ENCODE results near the gene SLC12A7. TPM values are rescaled to one million over a fixed set of nuclear protein-coding genes. Genes with fewer than 3 reads are reported as not detected.

Gene SLC12A7
- total and polyA plus RNA-seq, 2 of the 13 experiments (the other 11 are each of a cell fraction or from before 2014, with no cell fraction given): 14.0 to 18.5 TPM

DNA sequence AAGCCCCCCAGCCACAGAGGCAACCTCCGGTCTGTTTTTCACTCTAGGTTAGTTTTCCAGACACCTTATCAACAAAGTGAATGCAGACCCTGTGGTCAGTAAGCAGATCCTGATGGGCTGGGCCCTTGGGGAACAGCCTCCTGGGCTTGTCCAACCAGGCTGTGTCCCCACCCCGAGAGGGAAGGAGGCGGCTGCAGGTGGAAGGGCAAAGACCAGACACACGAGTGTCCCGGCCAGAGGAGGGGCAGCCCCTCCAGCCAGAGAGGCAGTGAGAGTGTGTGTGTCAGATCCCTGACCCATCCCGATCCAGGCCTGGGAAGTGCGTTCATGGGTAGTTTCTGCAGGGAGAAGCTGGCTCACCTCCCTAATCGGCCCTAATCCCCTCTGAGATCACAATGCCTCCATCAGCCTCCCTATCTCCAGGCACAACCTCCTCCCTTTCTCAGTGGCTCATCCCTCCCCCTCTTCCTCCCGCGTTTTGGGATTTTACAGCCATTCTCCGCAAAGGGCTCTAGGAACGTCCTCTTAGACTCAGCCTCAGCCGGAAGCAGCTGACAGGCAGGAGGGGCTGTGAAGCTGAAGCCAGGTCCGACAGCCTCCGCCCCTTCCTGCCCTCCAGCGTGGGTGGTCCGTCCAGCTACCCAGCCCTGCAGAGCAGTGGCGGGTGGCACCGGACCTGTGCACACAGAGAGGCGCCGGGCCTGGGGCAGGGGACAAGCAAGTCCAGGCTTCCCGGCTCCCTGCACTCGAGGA lies 9.7 kb downstream of the SLC12A7 start (continued):
- TF ChIP-seq, protein P1, sequence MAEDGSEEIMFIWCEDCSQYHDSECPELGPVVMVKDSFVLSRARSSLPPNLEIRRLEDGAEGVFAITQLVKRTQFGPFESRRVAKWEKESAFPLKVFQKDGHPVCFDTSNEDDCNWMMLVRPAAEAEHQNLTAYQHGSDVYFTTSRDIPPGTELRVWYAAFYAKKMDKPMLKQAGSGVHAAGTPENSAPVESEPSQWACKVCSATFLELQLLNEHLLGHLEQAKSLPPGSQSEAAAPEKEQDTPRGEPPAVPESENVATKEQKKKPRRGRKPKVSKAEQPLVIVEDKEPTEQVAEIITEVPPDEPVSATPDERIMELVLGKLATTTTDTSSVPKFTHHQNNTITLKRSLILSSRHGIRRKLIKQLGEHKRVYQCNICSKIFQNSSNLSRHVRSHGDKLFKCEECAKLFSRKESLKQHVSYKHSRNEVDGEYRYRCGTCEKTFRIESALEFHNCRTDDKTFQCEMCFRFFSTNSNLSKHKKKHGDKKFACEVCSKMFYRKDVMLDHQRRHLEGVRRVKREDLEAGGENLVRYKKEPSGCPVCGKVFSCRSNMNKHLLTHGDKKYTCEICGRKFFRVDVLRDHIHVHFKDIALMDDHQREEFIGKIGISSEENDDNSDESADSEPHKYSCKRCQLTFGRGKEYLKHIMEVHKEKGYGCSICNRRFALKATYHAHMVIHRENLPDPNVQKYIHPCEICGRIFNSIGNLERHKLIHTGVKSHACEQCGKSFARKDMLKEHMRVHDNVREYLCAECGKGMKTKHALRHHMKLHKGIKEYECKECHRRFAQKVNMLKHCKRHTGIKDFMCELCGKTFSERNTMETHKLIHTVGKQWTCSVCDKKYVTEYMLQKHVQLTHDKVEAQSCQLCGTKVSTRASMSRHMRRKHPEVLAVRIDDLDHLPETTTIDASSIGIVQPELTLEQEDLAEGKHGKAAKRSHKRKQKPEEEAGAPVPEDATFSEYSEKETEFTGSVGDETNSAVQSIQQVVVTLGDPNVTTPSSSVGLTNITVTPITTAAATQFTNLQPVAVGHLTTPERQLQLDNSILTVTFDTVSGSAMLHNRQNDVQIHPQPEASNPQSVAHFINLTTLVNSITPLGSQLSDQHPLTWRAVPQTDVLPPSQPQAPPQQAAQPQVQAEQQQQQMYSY (CRISPR knock-in tag; IDR thresholded peaks at IDR 0.05): no peak
- TF ChIP-seq, protein P2, sequence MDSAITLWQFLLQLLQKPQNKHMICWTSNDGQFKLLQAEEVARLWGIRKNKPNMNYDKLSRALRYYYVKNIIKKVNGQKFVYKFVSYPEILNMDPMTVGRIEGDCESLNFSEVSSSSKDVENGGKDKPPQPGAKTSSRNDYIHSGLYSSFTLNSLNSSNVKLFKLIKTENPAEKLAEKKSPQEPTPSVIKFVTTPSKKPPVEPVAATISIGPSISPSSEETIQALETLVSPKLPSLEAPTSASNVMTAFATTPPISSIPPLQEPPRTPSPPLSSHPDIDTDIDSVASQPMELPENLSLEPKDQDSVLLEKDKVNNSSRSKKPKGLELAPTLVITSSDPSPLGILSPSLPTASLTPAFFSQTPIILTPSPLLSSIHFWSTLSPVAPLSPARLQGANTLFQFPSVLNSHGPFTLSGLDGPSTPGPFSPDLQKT (CRISPR knock-in tag; IDR thresholded peaks at IDR 0.05; ENCODE audit: borderline replicate concordance): no peak
- TF ChIP-seq, protein P3, sequence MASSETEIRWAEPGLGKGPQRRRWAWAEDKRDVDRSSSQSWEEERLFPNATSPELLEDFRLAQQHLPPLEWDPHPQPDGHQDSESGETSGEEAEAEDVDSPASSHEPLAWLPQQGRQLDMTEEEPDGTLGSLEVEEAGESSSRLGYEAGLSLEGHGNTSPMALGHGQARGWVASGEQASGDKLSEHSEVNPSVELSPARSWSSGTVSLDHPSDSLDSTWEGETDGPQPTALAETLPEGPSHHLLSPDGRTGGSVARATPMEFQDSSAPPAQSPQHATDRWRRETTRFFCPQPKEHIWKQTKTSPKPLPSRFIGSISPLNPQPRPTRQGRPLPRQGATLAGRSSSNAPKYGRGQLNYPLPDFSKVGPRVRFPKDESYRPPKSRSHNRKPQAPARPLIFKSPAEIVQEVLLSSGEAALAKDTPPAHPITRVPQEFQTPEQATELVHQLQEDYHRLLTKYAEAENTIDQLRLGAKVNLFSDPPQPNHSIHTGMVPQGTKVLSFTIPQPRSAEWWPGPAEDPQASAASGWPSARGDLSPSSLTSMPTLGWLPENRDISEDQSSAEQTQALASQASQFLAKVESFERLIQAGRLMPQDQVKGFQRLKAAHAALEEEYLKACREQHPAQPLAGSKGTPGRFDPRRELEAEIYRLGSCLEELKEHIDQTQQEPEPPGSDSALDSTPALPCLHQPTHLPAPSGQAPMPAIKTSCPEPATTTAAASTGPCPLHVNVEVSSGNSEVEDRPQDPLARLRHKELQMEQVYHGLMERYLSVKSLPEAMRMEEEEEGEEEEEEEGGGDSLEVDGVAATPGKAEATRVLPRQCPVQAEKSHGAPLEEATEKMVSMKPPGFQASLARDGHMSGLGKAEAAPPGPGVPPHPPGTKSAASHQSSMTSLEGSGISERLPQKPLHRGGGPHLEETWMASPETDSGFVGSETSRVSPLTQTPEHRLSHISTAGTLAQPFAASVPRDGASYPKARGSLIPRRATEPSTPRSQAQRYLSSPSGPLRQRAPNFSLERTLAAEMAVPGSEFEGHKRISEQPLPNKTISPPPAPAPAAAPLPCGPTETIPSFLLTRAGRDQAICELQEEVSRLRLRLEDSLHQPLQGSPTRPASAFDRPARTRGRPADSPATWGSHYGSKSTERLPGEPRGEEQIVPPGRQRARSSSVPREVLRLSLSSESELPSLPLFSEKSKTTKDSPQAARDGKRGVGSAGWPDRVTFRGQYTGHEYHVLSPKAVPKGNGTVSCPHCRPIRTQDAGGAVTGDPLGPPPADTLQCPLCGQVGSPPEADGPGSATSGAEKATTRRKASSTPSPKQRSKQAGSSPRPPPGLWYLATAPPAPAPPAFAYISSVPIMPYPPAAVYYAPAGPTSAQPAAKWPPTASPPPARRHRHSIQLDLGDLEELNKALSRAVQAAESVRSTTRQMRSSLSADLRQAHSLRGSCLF (CRISPR knock-in tag; IDR thresholded peaks at IDR 0.05; ENCODE audit: borderline replicate concordance): no peak
- TF ChIP-seq TBX3 (IDR thresholded peaks at IDR 0.05; ENCODE audit: borderline replicate concordance) (no peak), TBX2 (CRISPR knock-in tag; IDR thresholded peaks at IDR 0.05; ENCODE audit: borderline replicate concordance) (no peak), ETV5 (CRISPR knock-in tag; IDR thresholded peaks at IDR 0.05; ENCODE audit: borderline replicate concordance) (no peak), KDM4B (CRISPR knock-in tag; IDR thresholded peaks at IDR 0.05) (no peak), ETV6 (CRISPR knock-in tag; conservative IDR thresholded peaks at IDR 0.05) (no peak)
- TF ChIP-seq, protein P4, sequence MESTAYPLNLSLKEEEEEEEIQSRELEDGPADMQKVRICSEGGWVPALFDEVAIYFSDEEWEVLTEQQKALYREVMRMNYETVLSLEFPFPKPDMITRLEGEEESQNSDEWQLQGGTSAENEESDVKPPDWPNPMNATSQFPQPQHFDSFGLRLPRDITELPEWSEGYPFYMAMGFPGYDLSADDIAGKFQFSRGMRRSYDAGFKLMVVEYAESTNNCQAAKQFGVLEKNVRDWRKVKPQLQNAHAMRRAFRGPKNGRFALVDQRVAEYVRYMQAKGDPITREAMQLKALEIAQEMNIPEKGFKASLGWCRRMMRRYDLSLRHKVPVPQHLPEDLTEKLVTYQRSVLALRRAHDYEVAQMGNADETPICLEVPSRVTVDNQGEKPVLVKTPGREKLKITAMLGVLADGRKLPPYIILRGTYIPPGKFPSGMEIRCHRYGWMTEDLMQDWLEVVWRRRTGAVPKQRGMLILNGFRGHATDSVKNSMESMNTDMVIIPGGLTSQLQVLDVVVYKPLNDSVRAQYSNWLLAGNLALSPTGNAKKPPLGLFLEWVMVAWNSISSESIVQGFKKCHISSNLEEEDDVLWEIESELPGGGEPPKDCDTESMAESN (CRISPR knock-in tag; conservative IDR thresholded peaks at IDR 0.05): no peak
